GM23338 (cell line): ENCODE measurements around the gene RANBP6.

Experiments
- CREB1 ChIP-seq: fragments of 250-450 bp; sonication (Bioruptor Pico); IDR thresholded peaks from 2 replicates; pipeline ENCODE4 v1.5.0; 2020; ENCODE audit warnings: low read depth, mild to moderate bottlenecking, moderate library complexity
- CTCF ChIP-seq, 2 experiments: fragments of 200-600 bp in 1 of 2; sonication (generic) in 1 of 2; conservative IDR thresholded peaks; 2 replicates each; pipeline versions ENCODE4 v1.5.1 to v1.6.1; 2016 to 2017; ENCODE audit warnings: antibody characterized with exemption in 2 of 2, low read depth in 2 of 2, mild to moderate bottlenecking in 2 of 2, moderate library complexity in 1 of 2
- EZH2 ChIP-seq: fragments of 200-600 bp; sonication (generic); IDR thresholded peaks from one replicate; pipeline ENCODE4 v1.8.0; 2017; ENCODE audit warnings: antibody characterized with exemption, mild to moderate bottlenecking, low read depth; ENCODE audit not compliant: unreplicated experiment
- EZH2phosphoT487 ChIP-seq: fragments of 200-600 bp; sonication (generic); IDR thresholded peaks from one replicate; pipeline ENCODE4 v1.8.1; 2018; ENCODE audit warnings: antibody characterized with exemption; ENCODE audit not compliant: unreplicated experiment
- POLR2AphosphoS5 ChIP-seq: IDR thresholded peaks from 2 replicates; pipeline ENCODE4 v1.6.1; 2016; ENCODE audit warnings: antibody characterized with exemption, low read depth

- TF ChIP-seq CTCF (conservative IDR thresholded peaks at IDR 0.05; ENCODE audit: low read depth in 2 of 2) (no peak), POLR2AphosphoS5 (no peak), CREB1 (CRISPR knock-in tag) (no peak), EZH2 (no peak), EZH2phosphoT487 (no peak)
Observed at GRCh38 chr9:5988265-5988664, 27.2 kb downstream of the RANBP6 start.
